Left ventricle myocardium inferior (tissue), 1 donor: Measurements from ENCODE around the gene SLC4A3. TPM values are rescaled to one million over a fixed set of nuclear protein-coding genes. Genes with fewer than 3 reads are reported as not detected.
A peak's percentile ranks its signal among the peaks of the same experiment; 100 is the strongest.
"Not testable (repeated sequence)": the region's sequence is repeated elsewhere in the genome, so short reads cannot be mapped to it uniquely, and the experiment has no call there.

Source experiments
- DNase-seq: peaks from one replicate; pipeline ENCODE4 v3.0.0-alpha.2; 2020
- H3K27ac ChIP-seq: fragments of 200-600 bp; replicated peaks from 2 replicates; pipeline ENCODE4 v1.8.0; 2021
- H3K27me3 ChIP-seq: fragments of 200-600 bp; 2 replicates; pipeline ENCODE4 v1.8.0; 2021; ENCODE audit warnings: low read depth
- H3K36me3 ChIP-seq: fragments of 200-600 bp; 2 replicates; pipeline ENCODE4 v1.8.0; 2021
- H3K4me1 ChIP-seq: fragments of 200-600 bp; 2 replicates; pipeline ENCODE4 v1.8.0; 2021
- H3K4me3 ChIP-seq: fragments of 200-600 bp; 2 replicates; pipeline ENCODE4 v1.8.0; 2021; ENCODE audit warnings: mild to moderate bottlenecking, moderate library complexity
- H3K9me3 ChIP-seq: fragments of 200-600 bp; replicated peaks from 2 replicates; pipeline ENCODE4 v1.8.0; 2021
- intact Hi-C: fragments of 100-400 bp; cut with micrococcal nuclease; formaldehyde crosslinking; loops from one replicate; pipeline ENCODE4 v1.11.0; 2022
- total RNA-seq: library from RNA; stranded (reverse); fragmentation: NEBNext Ultra II Directional; extraction: Animal tissue kit (Norgen Biotek cat#: 25700); gene quantifications from one replicate; pipeline ENCODE4 v1.2.1, GENCODE V29; 2021
- TF ChIP-seq, protein P1 (sequence below): fragments of 200-600 bp; IDR thresholded peaks from 2 replicates; pipeline ENCODE4 v1.8.0; 2021; ENCODE audit warnings: antibody characterized with exemption, mild to moderate bottlenecking, borderline replicate concordance
- donor health status: DM: no; HTN: yes; CAD: no; lungs with severe emphysema.

SLC4A3 gene
- total RNA-seq, 1 donor from 2014 or later = 426 TPM

GRCh38 chr2:219680958-219681693 is 53.7 kb downstream of the SLC4A3 start:
- no peak for DNase-seq
- Histone ChIP-seq H3K9me3 (peaks cover 5% of the 10 kb centered on the region), H3K27me3 (peaks cover 5% of the 10 kb centered on the region), H3K27ac (no peak overlapping the region), H3K4me3 (no peak overlapping the region), H3K4me1 (peaks cover 8% of the 10 kb centered on the region), H3K36me3 (no peaks in the 10 kb centered on the region)
- intact Hi-C loops = no loop called here
- TF ChIP-seq, protein P1, sequence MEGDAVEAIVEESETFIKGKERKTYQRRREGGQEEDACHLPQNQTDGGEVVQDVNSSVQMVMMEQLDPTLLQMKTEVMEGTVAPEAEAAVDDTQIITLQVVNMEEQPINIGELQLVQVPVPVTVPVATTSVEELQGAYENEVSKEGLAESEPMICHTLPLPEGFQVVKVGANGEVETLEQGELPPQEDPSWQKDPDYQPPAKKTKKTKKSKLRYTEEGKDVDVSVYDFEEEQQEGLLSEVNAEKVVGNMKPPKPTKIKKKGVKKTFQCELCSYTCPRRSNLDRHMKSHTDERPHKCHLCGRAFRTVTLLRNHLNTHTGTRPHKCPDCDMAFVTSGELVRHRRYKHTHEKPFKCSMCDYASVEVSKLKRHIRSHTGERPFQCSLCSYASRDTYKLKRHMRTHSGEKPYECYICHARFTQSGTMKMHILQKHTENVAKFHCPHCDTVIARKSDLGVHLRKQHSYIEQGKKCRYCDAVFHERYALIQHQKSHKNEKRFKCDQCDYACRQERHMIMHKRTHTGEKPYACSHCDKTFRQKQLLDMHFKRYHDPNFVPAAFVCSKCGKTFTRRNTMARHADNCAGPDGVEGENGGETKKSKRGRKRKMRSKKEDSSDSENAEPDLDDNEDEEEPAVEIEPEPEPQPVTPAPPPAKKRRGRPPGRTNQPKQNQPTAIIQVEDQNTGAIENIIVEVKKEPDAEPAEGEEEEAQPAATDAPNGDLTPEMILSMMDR = no peak

GRCh38 chr2:219681694-219682300 is 54.4 kb downstream of the SLC4A3 start:
- peaks cover 8% of the 10 kb centered on the region for H3K4me1 ChIP-seq
- peak overlapping the region; percentile 16 for H3K27ac ChIP-seq
- TF ChIP-seq, protein P1 = no peak
- H3K36me3 ChIP-seq = no peaks in the 10 kb centered on the region
- H3K4me3 ChIP-seq = no peak overlapping the region
- intact Hi-C loops = no loop called here
- peaks cover 5% of the 10 kb centered on the region for H3K9me3 ChIP-seq
- DNase-seq = no peak
- peaks cover 5% of the 10 kb centered on the region for H3K27me3 ChIP-seq

- H3K4me3 ChIP-seq, DNase-seq, H3K27ac ChIP-seq, H3K9me3 ChIP-seq, intact Hi-C loops, H3K36me3 ChIP-seq, H3K4me1 ChIP-seq, H3K27me3 ChIP-seq: not testable (repeated sequence)
Observed at GRCh38 chr2:219683474-219683873, 56.0 kb downstream of the SLC4A3 start.

DNA sequence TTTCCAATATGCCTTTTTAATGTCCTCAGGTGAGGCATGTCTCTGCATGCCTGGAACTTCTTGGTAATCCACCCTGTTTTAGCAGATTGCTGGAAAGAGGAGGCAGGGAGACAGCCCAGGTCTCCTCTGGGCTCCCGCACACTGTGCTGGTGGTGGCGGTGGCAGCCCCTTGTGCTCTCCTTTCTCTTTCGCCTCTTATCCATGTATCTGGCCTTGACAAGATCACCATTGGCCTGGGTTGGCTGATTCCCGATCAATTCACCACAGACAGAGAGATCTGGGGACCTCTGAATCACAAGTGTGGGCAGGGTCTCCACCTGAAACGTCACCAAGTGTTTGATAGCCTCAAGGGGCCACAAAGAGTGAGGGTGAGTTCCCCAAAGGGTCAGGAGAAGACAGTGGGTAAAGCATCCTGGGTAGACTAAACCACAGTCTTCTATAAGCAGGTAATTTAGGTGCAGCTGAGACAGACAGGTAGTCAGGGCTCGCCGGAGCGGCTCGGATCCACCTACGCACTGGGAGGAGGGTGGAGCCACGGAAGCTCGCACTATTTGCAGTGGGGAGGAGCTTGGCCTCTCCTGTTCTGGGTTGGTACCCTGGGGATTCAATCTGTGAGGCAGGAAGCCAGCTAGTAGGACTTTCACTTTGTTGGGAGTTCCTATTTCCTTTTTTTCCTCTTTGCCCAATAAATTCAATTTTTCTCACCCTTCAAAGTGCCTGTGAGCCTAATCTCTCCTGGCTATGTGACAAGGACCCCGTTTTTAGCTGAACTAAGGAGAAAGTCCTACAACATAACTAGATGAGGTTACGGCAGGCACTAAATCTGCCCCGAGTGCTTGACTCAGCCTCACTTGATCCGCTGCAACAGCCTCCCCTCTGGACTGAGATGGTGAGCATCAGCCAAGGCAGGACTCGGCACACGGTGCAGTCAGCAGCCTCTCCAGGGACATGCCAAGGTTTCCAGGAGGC is 57.6 kb downstream of the SLC4A3 start:
- DNase-seq = peak; percentile 35
- H3K4me1 ChIP-seq = peaks cover 19% of the 10 kb centered on the region
- TF ChIP-seq, protein P1 = no peak
- H3K36me3 ChIP-seq = no peaks in the 10 kb centered on the region
- intact Hi-C loops = no loop called here
- no peaks in the 10 kb centered on the region for H3K9me3 ChIP-seq
- H3K27ac ChIP-seq = peak overlapping the region; percentile 64
- peaks cover 13% of the 10 kb centered on the region for H3K27me3 ChIP-seq
- H3K4me3 ChIP-seq = peak overlapping the region; percentile 60

DNA sequence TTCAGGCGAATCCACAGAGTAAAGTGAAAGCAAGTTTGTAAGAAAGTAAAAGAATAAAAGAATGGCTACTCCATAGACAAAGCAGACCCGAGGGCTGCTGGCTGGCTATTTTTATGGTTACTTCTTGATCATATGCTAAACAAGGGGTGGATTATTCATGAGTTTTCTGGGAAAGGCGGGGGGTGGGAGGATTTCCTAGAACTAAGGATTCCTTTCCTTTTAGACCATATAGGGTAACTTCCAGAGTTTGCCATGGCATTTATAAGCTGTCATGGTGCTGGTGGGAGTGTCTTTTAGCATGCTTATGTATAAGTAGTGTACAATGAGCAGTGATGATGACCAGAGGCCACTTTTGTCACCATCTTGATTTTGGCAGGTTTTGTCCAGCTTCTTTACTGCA is 59.8 kb downstream of the SLC4A3 start:
- H3K9me3 ChIP-seq = no peaks in the 10 kb centered on the region
- H3K4me3 ChIP-seq = no peak overlapping the region
- H3K36me3 ChIP-seq = no peaks in the 10 kb centered on the region
- peaks cover 16% of the 10 kb centered on the region for H3K27me3 ChIP-seq
- TF ChIP-seq, protein P1 = no peak
- H3K27ac ChIP-seq = no peak overlapping the region
- DNase-seq = no peak
- peaks cover 13% of the 10 kb centered on the region for H3K4me1 ChIP-seq
- intact Hi-C loops = no loop called here
